Left ventricle myocardium inferior (tissue), 1 donor: Measurements from ENCODE around the gene SLC26A9. TPM values are rescaled to one million over a fixed set of nuclear protein-coding genes. Genes with fewer than 3 reads are reported as not detected.

ENCODE experiments used
- DNase-seq: peaks from one replicate; pipeline ENCODE4 v3.0.0-alpha.2; 2020
- H3K27ac ChIP-seq: fragments of 200-600 bp; replicated peaks from 2 replicates; pipeline ENCODE4 v1.8.0; 2021
- H3K27me3 ChIP-seq: fragments of 200-600 bp; 2 replicates; pipeline ENCODE4 v1.8.0; 2021; ENCODE audit warnings: low read depth
- H3K36me3 ChIP-seq: fragments of 200-600 bp; 2 replicates; pipeline ENCODE4 v1.8.0; 2021
- H3K4me1 ChIP-seq: fragments of 200-600 bp; 2 replicates; pipeline ENCODE4 v1.8.0; 2021
- H3K4me3 ChIP-seq: fragments of 200-600 bp; 2 replicates; pipeline ENCODE4 v1.8.0; 2021; ENCODE audit warnings: mild to moderate bottlenecking, moderate library complexity
- H3K9me3 ChIP-seq: fragments of 200-600 bp; replicated peaks from 2 replicates; pipeline ENCODE4 v1.8.0; 2021
- intact Hi-C: fragments of 100-400 bp; cut with micrococcal nuclease; formaldehyde crosslinking; loops from one replicate; pipeline ENCODE4 v1.11.0; 2022
- total RNA-seq: library from RNA; stranded (reverse); fragmentation: NEBNext Ultra II Directional; extraction: Animal tissue kit (Norgen Biotek cat#: 25700); gene quantifications from one replicate; pipeline ENCODE4 v1.2.1, GENCODE V29; 2021
- TF ChIP-seq, protein P1 (sequence below): fragments of 200-600 bp; IDR thresholded peaks from 2 replicates; pipeline ENCODE4 v1.8.0; 2021; ENCODE audit warnings: antibody characterized with exemption, mild to moderate bottlenecking, borderline replicate concordance
- donor health status: DM: no; HTN: yes; CAD: no; lungs with severe emphysema.

The SLC26A9 gene
- total RNA-seq, 1 donor from 2014 or later: 35.2 TPM

DNA sequence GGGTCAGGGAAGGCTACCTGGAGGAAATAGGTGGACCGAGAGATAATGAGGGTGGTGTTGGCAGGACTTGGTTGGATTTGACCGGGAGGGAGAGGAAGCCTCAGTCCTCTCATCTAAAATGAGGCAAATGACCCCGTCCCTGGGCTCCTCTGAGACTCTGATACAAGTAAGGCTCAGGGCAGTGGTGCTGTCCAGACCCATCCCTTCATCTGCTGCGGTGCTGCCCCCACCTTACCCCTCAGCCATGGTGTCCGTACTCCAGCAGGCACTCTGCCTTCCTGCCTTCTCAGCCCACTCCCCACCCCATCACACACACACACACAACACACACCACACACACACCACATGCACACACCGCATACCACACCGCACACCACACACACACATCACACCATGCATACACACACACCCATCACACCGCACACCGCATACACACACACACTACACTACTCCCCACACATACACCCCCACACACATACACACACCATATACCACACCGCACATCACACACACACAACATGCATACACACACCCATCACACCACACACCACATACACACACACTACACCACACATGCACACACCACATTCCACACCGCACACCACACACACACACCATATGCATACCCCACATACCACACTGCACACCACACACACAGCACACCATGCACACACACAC lies 29.4 kb upstream of the SLC26A9 start:
- H3K4me1 ChIP-seq: peaks cover 40% of the 10 kb centered on the region
- no peaks in the 10 kb centered on the region for H3K9me3 ChIP-seq
- DNase-seq: no peak
- TF ChIP-seq, protein P1, sequence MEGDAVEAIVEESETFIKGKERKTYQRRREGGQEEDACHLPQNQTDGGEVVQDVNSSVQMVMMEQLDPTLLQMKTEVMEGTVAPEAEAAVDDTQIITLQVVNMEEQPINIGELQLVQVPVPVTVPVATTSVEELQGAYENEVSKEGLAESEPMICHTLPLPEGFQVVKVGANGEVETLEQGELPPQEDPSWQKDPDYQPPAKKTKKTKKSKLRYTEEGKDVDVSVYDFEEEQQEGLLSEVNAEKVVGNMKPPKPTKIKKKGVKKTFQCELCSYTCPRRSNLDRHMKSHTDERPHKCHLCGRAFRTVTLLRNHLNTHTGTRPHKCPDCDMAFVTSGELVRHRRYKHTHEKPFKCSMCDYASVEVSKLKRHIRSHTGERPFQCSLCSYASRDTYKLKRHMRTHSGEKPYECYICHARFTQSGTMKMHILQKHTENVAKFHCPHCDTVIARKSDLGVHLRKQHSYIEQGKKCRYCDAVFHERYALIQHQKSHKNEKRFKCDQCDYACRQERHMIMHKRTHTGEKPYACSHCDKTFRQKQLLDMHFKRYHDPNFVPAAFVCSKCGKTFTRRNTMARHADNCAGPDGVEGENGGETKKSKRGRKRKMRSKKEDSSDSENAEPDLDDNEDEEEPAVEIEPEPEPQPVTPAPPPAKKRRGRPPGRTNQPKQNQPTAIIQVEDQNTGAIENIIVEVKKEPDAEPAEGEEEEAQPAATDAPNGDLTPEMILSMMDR: no peak
- intact Hi-C loops: no loop called here
- no peaks in the 10 kb centered on the region for H3K27me3 ChIP-seq
- H3K36me3 ChIP-seq: no peaks in the 10 kb centered on the region
- H3K4me3 ChIP-seq: no peak overlapping the region
- H3K27ac ChIP-seq: peak overlapping the region; percentile 46

DNA sequence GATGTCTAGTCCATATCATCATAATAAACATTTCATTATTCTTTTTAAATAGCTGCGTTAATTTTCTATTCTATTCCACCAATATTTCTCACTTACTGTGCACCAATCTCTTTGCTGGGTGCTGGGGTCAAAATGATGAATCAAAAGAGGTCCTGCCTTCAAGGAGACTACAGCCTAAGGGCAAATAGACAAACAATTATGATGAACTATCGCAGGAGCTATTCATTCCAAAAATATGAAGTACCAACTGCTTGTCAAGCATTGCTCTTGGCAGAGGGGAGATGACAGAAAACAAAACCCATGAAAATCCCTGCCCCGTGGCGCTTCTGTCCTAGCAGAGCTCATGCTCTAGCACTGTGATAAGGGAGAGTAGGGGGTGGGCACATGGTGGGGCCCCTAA lies 28.8 kb upstream of the SLC26A9 start:
- Histone ChIP-seq H3K4me1 (peaks cover 38% of the 10 kb centered on the region), H3K27me3 (no peaks in the 10 kb centered on the region), H3K4me3 (no peak overlapping the region), H3K27ac (peak overlapping the region; percentile 46), H3K36me3 (no peaks in the 10 kb centered on the region), H3K9me3 (no peaks in the 10 kb centered on the region)
- TF ChIP-seq, protein P1: no peak
- DNase-seq: no peak
- intact Hi-C loops: no loop called here

DNA sequence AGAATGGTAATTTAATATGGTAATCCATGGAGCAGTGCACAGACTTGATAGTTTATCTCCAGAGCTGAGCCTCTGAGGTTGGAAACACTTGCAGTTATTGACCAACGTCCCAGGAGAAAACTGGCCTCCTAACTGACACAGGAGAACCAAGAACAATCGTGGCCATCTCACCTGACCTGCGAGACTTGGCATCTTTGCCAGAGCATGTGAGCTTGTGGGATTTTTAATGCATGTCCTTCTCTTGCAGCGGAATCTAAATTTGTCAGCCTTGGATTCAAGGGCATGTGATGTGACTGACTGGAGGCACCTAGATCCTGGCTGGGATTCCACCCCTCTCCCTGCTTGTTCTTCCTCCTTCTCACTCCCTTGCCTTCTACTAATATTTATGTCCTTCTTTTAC lies 27.8 kb upstream of the SLC26A9 start:
- TF ChIP-seq, protein P1: no peak
- Histone ChIP-seq H3K9me3 (no peaks in the 10 kb centered on the region), H3K36me3 (no peaks in the 10 kb centered on the region), H3K27me3 (no peaks in the 10 kb centered on the region), H3K4me1 (peaks cover 29% of the 10 kb centered on the region), H3K4me3 (no peak overlapping the region), H3K27ac (peak overlapping the region; percentile 46)
- intact Hi-C loops: no loop called here
- DNase-seq: no peak

DNA sequence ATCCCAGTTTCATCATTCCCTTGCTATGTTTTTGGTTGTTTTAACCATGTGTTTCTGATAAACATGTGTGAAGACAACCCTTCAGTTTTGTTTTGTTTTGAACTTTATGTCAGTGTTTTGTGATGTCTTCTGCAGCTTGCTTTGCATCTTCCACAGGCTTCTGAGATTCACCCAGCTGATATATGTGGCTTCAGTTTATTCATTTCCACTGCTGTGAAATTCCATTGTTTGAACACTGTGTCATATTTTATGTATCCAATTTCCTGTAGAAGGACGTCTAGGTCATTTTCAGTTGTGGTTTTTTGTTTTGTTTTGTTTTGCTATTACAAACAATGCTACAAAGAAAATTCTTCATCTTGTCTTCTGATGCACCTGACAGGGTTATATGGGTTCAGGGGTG lies 27.2 kb upstream of the SLC26A9 start:
- H3K36me3 ChIP-seq: no peaks in the 10 kb centered on the region
- H3K4me1 ChIP-seq: peaks cover 23% of the 10 kb centered on the region
- TF ChIP-seq, protein P1: no peak
- intact Hi-C loops: no loop called here
- no peaks in the 10 kb centered on the region for H3K9me3 ChIP-seq
- no peak overlapping the region for H3K27ac ChIP-seq
- no peak overlapping the region for H3K4me3 ChIP-seq
- no peaks in the 10 kb centered on the region for H3K27me3 ChIP-seq
- no peak for DNase-seq

DNA sequence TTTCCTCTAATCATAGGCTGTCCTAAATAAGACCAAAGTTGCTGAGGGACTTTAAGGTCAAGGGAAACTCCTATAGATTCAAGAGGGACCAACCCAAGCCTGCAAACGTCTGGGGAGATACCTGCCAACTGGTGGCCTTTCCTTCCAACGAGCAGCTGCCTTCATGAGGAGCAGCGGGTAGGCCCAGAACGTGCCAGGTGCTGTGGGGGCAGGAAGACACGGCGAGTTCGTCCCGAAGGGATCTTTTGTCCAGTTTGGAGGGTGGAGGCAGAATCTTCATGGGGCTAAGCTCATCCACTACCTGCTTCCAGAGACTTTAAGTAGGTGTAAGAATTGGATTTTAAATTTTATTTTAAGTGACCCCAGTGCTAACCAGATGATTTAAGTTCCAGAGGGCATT lies 26.0 kb upstream of the SLC26A9 start:
- H3K27me3 ChIP-seq: no peaks in the 10 kb centered on the region
- TF ChIP-seq, protein P1: no peak
- no peaks in the 10 kb centered on the region for H3K9me3 ChIP-seq
- H3K4me3 ChIP-seq: no peak overlapping the region
- no peak overlapping the region for H3K27ac ChIP-seq
- DNase-seq: no peak
- peaks cover 19% of the 10 kb centered on the region for H3K4me1 ChIP-seq
- intact Hi-C loops: loop anchor here (5.0 kb wide), 1 partner anchor 172 kb away; no protein-coding TSS in a partner anchor
- no peaks in the 10 kb centered on the region for H3K36me3 ChIP-seq
